DOHH2 (cell line): Measurements from ENCODE around the gene DACT1.

Experiments used
- EZH2phosphoT487 ChIP-seq: fragments of 200-600 bp; sonication (generic); IDR thresholded peaks from 2 replicates; pipeline ENCODE4 v1.6.1; 2017; ENCODE audit warnings: borderline replicate concordance, mild to moderate bottlenecking, antibody characterized with exemption, low read length, moderate library complexity, mixed read lengths
- TF ChIP-seq, protein P1 (sequence below): fragments of 200-600 bp; sonication (generic); IDR thresholded peaks from one replicate; pipeline ENCODE4 v1.5.1; 2014; ENCODE audit warnings: antibody characterized with exemption, mild to moderate bottlenecking, low read depth, low read length; ENCODE audit not compliant: poor library complexity, severe bottlenecking

DNA sequence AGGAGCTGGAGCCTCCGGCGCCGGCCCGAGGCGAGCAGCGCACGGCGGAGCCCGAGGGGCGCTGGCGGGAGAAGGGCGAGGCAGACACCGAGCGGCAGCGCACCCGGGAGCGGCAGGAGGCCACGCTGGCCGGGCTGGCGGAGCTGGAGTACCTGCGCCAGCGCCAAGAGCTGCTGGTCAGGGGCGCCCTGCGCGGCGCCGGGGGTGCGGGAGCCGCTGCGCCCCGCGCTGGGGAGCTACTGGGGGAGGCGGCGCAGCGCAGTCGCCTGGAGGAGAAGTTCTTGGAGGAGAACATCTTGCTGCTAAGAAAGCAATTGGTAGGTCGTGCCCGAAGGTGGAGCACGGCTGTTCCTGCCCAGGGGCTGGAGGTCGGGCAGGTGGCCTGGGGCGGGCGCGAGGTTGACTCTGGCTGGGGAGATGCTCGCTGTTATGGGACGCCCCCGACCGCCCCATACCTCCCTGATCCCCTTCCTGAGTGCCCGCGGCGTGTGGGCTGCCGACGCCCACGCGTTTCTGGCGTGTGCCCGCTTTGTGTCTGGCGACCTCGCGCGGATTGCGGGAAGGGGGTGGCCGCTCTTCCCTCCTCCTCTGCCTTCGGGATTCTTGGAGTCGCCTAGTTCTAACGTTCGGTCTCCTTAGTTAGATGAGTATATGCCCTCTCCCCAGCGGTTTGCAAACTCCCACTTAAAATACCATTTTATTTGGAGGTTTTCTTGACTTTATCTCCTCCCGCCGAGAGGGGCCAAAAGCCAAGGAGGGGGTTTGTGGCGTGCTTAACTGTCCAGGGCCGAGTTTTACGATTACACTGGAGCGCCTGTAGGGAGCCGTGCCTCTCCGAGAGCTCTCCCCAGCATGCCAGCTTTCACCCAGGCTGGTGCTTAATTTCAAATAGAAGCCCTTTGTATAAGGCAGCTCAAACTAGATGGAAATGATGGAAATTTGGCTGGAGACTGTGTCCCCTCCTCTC, 752 bp downstream of the DACT1 start:
- TF ChIP-seq, protein P1, sequence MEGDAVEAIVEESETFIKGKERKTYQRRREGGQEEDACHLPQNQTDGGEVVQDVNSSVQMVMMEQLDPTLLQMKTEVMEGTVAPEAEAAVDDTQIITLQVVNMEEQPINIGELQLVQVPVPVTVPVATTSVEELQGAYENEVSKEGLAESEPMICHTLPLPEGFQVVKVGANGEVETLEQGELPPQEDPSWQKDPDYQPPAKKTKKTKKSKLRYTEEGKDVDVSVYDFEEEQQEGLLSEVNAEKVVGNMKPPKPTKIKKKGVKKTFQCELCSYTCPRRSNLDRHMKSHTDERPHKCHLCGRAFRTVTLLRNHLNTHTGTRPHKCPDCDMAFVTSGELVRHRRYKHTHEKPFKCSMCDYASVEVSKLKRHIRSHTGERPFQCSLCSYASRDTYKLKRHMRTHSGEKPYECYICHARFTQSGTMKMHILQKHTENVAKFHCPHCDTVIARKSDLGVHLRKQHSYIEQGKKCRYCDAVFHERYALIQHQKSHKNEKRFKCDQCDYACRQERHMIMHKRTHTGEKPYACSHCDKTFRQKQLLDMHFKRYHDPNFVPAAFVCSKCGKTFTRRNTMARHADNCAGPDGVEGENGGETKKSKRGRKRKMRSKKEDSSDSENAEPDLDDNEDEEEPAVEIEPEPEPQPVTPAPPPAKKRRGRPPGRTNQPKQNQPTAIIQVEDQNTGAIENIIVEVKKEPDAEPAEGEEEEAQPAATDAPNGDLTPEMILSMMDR, result no peak
- 0 out of 2 replicates have a peak, but pooled peaks have one; percentile 58 for TF ChIP-seq EZH2phosphoT487
